ENCODE results near the gene PHOSPHO2.

Gene PHOSPHO2

GRCh38 chr2:169718930-169719504 is 24.7 kb downstream of the PHOSPHO2 start:
- DNase-seq: no peak

- no peak for DNase-seq
These were observed 26.7 kb downstream of the PHOSPHO2 start for GRCh38 chr2:169721016-169721415.

GRCh38 chr2:169727065-169727464 is 32.8 kb downstream of the PHOSPHO2 start:
- DNase-seq: no peak

- no peak for DNase-seq
These were observed 35.0 kb downstream of the PHOSPHO2 start for GRCh38 chr2:169729274-169729605.

- no peak for DNase-seq
These were observed 37.8 kb downstream of the PHOSPHO2 start for GRCh38 chr2:169732075-169732474.

GRCh38 chr2:169732583-169733358 is 38.5 kb downstream of the PHOSPHO2 start:
- peak; percentile 75 for DNase-seq

- peak; percentile 60 for DNase-seq
These were observed 40.0 kb downstream of the PHOSPHO2 start for GRCh38 chr2:169734169-169734847.

GRCh38 chr2:169735623-169736022 is 41.4 kb downstream of the PHOSPHO2 start:
- no peak for DNase-seq

- DNase-seq: no peak
These were observed 42.6 kb downstream of the PHOSPHO2 start for GRCh38 chr2:169736902-169737301.

GRCh38 chr2:169738566-169739229 is 44.4 kb downstream of the PHOSPHO2 start:
- no peak for DNase-seq

- no peak for DNase-seq
These were observed 45.1 kb downstream of the PHOSPHO2 start for GRCh38 chr2:169739351-169739750.

- no peak for DNase-seq
These were observed 49.3 kb downstream of the PHOSPHO2 start for GRCh38 chr2:169743549-169743948.

GRCh38 chr2:169746240-169746639 is 52.0 kb downstream of the PHOSPHO2 start:
- DNase-seq: no peak

- DNase-seq: no peak
These were observed 54.0 kb downstream of the PHOSPHO2 start for GRCh38 chr2:169748319-169748718.
